HEK293 (cell line): ENCODE results near the gene TNIP1.
A peak's percentile ranks its signal among the peaks of the same experiment; 100 is the strongest.

Source experiments
- CTCF ChIA-PET: fragments of 350-600 bp; formaldehyde crosslinking; extraction: SDS; loops from one replicate; lab custom pipeline; 2021; ENCODE audit warnings: antibody characterized with exemption; lab: Yijun Ruan, JAX
- POLR2A ChIA-PET: fragments of 300-600 bp; formaldehyde crosslinking; extraction: SDS; loops from one replicate; lab custom pipeline; 2020; ENCODE audit warnings: antibody characterized with exemption, inconsistent platforms; lab: Yijun Ruan, JAX
- H3K27ac ChIP-seq: fragments of 200-500 bp; sonication (Bioruptor generic); 2 replicates; pipeline ENCODE4 v1.5.1; 2014; ENCODE audit warnings: low read depth, low read length, control low read depth, inconsistent platforms; ENCODE audit errors: extremely low read depth
- H3K36me3 ChIP-seq, 2 experiments: fragments of 200-500 bp in 1 of 2; sonication (Bioruptor generic) in 1 of 2; 1 replicate in 1 of 2; 2 replicates in 1 of 2; pipeline ENCODE4 v1.5.1; 2014 to 2017; ENCODE audit warnings: inconsistent platforms in 2 of 2, low read length in 2 of 2; ENCODE audit not compliant: control insufficient read depth in 2 of 2, insufficient read depth in 1 of 2
- H3K4me1 ChIP-seq: fragments of 200-500 bp; sonication (Bioruptor generic); 2 replicates; pipeline ENCODE4 v1.5.1; 2014; ENCODE audit warnings: mild to moderate bottlenecking, low read length, inconsistent platforms; ENCODE audit not compliant: control insufficient read depth, insufficient read depth
- H3K4me3 ChIP-seq: 2 replicates; pipeline ENCODE4 v1.5.1; 2011; ENCODE audit warnings: low read depth, mild to moderate bottlenecking, control low read depth, low read length, moderate library complexity
- H3K9me3 ChIP-seq: fragments of 200-500 bp; sonication (Bioruptor generic); 2 replicates; pipeline ENCODE4 v1.5.1; 2014; ENCODE audit warnings: low read depth, low read length, inconsistent platforms; ENCODE audit not compliant: control insufficient read depth, insufficient read depth
- EGR2 ChIP-seq: fragments of 450-650 bp; formaldehyde crosslinking; IDR thresholded peaks from 2 replicates; pipeline ENCODE4 v1.5.1; 2016; ENCODE audit warnings: low read depth, missing biosample characterization, missing genetic modification characterization
- GLIS2 ChIP-seq: fragments of 450-650 bp; formaldehyde crosslinking; IDR thresholded peaks from 2 replicates; pipeline ENCODE4 v1.5.1; 2016; ENCODE audit warnings: missing biosample characterization, missing genetic modification characterization
- KLF9 ChIP-seq: fragments of 450-650 bp; formaldehyde crosslinking; IDR thresholded peaks from 2 replicates; pipeline ENCODE4 v1.5.1; 2016; ENCODE audit warnings: missing biosample characterization, missing genetic modification characterization, low read depth
- MEIS1 ChIP-seq: sonication (generic); formaldehyde crosslinking; IDR thresholded peaks from 2 replicates; pipeline ENCODE4 v1.8.1; 2022; ENCODE audit warnings: missing genetic modification reagents, mild to moderate bottlenecking, borderline replicate concordance
- MYNN ChIP-seq: fragments of 450-650 bp; formaldehyde crosslinking; IDR thresholded peaks from 2 replicates; pipeline ENCODE4 v1.5.1; 2016; ENCODE audit warnings: missing biosample characterization, missing genetic modification characterization, borderline replicate concordance
- PRDM10 ChIP-seq: fragments of 450-650 bp; formaldehyde crosslinking; IDR thresholded peaks from 2 replicates; pipeline ENCODE4 v1.5.1; 2016; ENCODE audit warnings: missing biosample characterization, missing genetic modification characterization
- REPIN1 ChIP-seq: fragments of 450-650 bp; formaldehyde crosslinking; IDR thresholded peaks from 2 replicates; pipeline ENCODE4 v1.5.1; 2017; ENCODE audit warnings: missing biosample characterization, missing genetic modification characterization, low read depth
- WT1 ChIP-seq: fragments of 450-650 bp; formaldehyde crosslinking; IDR thresholded peaks from 2 replicates; pipeline ENCODE4 v1.5.1; 2016; ENCODE audit warnings: missing biosample characterization, missing genetic modification characterization
- YY2 ChIP-seq: fragments of 450-650 bp; formaldehyde crosslinking; IDR thresholded peaks from 2 replicates; pipeline ENCODE4 v1.5.1; 2016; ENCODE audit warnings: missing biosample characterization, missing genetic modification characterization
- ZBTB21 ChIP-seq: fragments of 450-650 bp; formaldehyde crosslinking; IDR thresholded peaks from 2 replicates; pipeline ENCODE4 v1.5.1; 2017; ENCODE audit warnings: missing biosample characterization, missing genetic modification characterization
- ZBTB44 ChIP-seq: fragments of 450-650 bp; IDR thresholded peaks from 2 replicates; pipeline ENCODE4 v1.5.1; 2018; ENCODE audit warnings: missing biosample characterization, mild to moderate bottlenecking, missing genetic modification characterization
- ZNF114 ChIP-seq: fragments of 450-650 bp; formaldehyde crosslinking; IDR thresholded peaks from 2 replicates; pipeline ENCODE4 v1.5.0; 2017; ENCODE audit warnings: missing biosample characterization, missing genetic modification characterization
- ZNF560 ChIP-seq: fragments of 450-650 bp; formaldehyde crosslinking; IDR thresholded peaks from 2 replicates; pipeline ENCODE4 v1.5.1; 2017; ENCODE audit warnings: missing biosample characterization, missing genetic modification characterization, borderline replicate concordance
- ZNF629 ChIP-seq: fragments of 450-650 bp; formaldehyde crosslinking; IDR thresholded peaks from 2 replicates; pipeline ENCODE4 v1.5.1; 2017; ENCODE audit warnings: missing biosample characterization, missing genetic modification characterization
- ZSCAN23 ChIP-seq: fragments of 450-650 bp; formaldehyde crosslinking; IDR thresholded peaks from 2 replicates; pipeline ENCODE4 v1.5.1; 2016; ENCODE audit warnings: missing biosample characterization, missing genetic modification characterization
- TF ChIP-seq, protein P1 (sequence below): sonication (generic); formaldehyde crosslinking; IDR thresholded peaks from 2 replicates; pipeline ENCODE4 v1.8.1; 2022; ENCODE audit warnings: mild to moderate bottlenecking, moderate library complexity, missing genetic modification reagents

TNIP1 gene

GRCh38 chr5:151029179-151030055, 51.4 kb downstream of the TNIP1 start:
- no peak overlapping the region for H3K4me3 ChIP-seq
- TF ChIP-seq YY2 (tag by site-specific recombination) (no peak), MYNN (tag by site-specific recombination) (no peak), ZNF114 (tag by site-specific recombination) (no peak), ZNF629 (no peak), WT1 (tag by site-specific recombination) (no peak), PRDM10 (tag by site-specific recombination) (no peak), ZBTB44 (tag by site-specific recombination) (no peak), MEIS1 (CRISPR knock-in tag) (no peak), ZSCAN23 (tag by site-specific recombination) (no peak), ZBTB21 (tag by site-specific recombination) (no peak)
- H3K27ac ChIP-seq: no peak overlapping the region
- no peaks in the 10 kb centered on the region for H3K9me3 ChIP-seq
- CTCF ChIA-PET: no interaction called here
- H3K4me1 ChIP-seq: no peaks in the 10 kb centered on the region
- peaks cover 5 to 73% of the 10 kb centered on the region in 2 experiments; a peak in 2 of 3 replicates for H3K36me3 ChIP-seq
- POLR2A ChIA-PET: no interaction called here

DNA sequence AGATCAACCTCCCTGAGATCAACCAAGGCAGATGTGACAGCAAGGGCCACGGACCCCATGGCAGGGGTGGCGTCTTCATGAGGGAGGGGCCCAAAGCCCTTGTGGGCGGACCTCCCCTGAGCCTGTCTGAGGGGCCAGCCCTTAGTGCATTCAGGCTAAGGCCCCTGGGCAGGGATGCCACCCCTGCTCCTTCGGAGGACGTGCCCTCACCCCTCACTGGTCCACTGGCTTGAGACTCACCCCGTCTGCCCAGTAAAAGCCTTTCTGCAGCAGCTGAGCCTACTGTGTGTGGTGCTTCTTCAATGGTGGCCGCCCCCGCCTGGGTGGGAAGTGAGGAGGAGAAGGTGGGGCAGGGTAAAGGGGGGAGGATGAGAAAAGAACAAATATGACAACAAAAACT, 52.1 kb downstream of the TNIP1 start:
- POLR2A ChIA-PET: no interaction called here
- no peak overlapping the region for H3K4me3 ChIP-seq
- CTCF ChIA-PET: no interaction called here
- peaks cover 5 to 66% of the 10 kb centered on the region in 2 experiments; a peak in 2 of 3 replicates for H3K36me3 ChIP-seq
- no peaks in the 10 kb centered on the region for H3K9me3 ChIP-seq
- TF ChIP-seq ZNF560: no peak
- TF ChIP-seq REPIN1 (tag by site-specific recombination): no peak
- TF ChIP-seq, protein P1, sequence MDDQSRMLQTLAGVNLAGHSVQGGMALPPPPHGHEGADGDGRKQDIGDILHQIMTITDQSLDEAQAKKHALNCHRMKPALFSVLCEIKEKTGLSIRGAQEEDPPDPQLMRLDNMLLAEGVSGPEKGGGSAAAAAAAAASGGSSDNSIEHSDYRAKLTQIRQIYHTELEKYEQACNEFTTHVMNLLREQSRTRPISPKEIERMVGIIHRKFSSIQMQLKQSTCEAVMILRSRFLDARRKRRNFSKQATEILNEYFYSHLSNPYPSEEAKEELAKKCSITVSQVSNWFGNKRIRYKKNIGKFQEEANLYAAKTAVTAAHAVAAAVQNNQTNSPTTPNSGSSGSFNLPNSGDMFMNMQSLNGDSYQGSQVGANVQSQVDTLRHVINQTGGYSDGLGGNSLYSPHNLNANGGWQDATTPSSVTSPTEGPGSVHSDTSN (CRISPR knock-in tag): no peak
- TF ChIP-seq GLIS2 (tag by site-specific recombination): 0 out of 2 replicates have a peak, but pooled peaks have one; percentile 13
- 0 out of 2 replicates have a peak, but pooled peaks have one; percentile 21 for TF ChIP-seq EGR2 (tag by site-specific recombination)
- no peak for TF ChIP-seq KLF9
- no peaks in the 10 kb centered on the region for H3K4me1 ChIP-seq
- H3K27ac ChIP-seq: no peak overlapping the region
